ENCODE results near the gene NELL1. TPM values are rescaled to one million over a fixed set of nuclear protein-coding genes. Genes with fewer than 3 reads are reported as not detected.
"Not testable (repeated sequence)": the region's sequence is repeated elsewhere in the genome, so short reads cannot be mapped to it uniquely, and the experiment has no call there.

The NELL1 gene
- total and polyA plus RNA-seq, 7 donors, result 0.34 to 1.1 (median 0.62) TPM; not detected in 3

DNA sequence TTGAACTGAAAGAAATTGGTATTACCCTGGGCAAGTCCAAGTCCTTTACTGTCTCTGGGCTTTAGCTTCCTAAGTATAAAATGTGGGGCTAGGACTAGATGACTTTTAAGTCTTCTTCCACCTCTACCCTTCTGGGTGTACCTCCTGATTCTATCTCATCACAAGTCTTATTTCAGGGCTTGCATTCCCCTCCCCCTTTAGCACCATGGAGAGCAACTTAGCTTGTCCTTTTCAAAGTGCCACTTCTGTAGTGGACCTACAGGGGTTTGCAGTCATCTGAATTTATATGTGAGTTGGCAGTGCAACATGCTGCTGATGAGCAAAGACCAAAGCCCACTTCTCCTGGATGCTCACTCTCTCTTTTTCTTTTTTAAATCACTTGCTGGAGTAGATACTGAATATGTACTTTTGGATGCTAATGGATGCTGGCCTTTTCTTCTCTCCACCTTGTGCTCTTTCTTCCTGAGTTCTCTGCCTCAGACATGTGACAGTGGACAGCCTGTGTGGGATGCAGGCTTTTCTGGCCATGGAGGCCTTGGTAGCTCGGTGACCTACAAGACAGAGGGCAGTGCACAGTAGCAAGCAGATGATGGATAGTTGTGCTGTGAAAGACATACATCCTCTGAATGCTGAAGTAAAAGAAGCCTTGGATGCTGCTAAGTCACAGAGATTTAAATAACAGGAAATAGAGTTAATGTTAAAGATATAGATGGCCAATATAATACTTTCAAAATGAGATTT, 185.0 kb downstream of the NELL1 start:
- Histone ChIP-seq H3K27ac (no peak overlapping the region), H3K27me3 (no peaks in the 10 kb centered on the region), H3K4me3 (no peak overlapping the region), H3K36me3 (no peaks in the 10 kb centered on the region), H3K4me1 (no peaks in the 10 kb centered on the region), H3K9me3 (no peaks in the 10 kb centered on the region)
- no peak for TF ChIP-seq EP300 (IDR thresholded peaks at IDR 0.05)
- TF ChIP-seq POLR2A (IDR thresholded peaks at IDR 0.05), result no peak
- no peak for TF ChIP-seq POLR2AphosphoS5 (IDR thresholded peaks at IDR 0.05)
- TF ChIP-seq CTCF (IDR thresholded peaks at IDR 0.05), result no peak
- intact Hi-C loops (cut with DNase I), result no loop called here
- WGBS, 2 donors, result 58 to 82% methylated on average over 1 of the region's 1 CpG
- no peak for DNase-seq

- Histone ChIP-seq H3K4me3 (no peak overlapping the region), H3K36me3 (no peaks in the 10 kb centered on the region), H3K27me3 (no peaks in the 10 kb centered on the region), H3K9me3 (no peaks in the 10 kb centered on the region), H3K4me1 (no peaks in the 10 kb centered on the region), H3K27ac (no peak overlapping the region)
- DNase-seq, result no peak
- intact Hi-C loops (cut with DNase I), result no loop called here
- TF ChIP-seq POLR2A (IDR thresholded peaks at IDR 0.05) (no peak), CTCF (IDR thresholded peaks at IDR 0.05) (no peak), EP300 (IDR thresholded peaks at IDR 0.05) (no peak), POLR2AphosphoS5 (IDR thresholded peaks at IDR 0.05) (no peak)
- 74 to 80% methylated on average over 2 of the region's 2 CpGs for WGBS, 2 donors
Measured at GRCh38 chr11:20861322-20861721, 191.9 kb downstream of the NELL1 start.

- H3K36me3 ChIP-seq; DNase-seq; H3K9me3 ChIP-seq; intact Hi-C loops (cut with DNase I); H3K4me3 ChIP-seq; H3K4me1 ChIP-seq; H3K27ac ChIP-seq; H3K27me3 ChIP-seq: not testable (repeated sequence)
- WGBS, 2 donors, result 71 to 80% methylated on average over 6 of the region's 6 CpGs
Measured at GRCh38 chr11:20862263-20862662, 192.9 kb downstream of the NELL1 start.

GRCh38 chr11:20864628-20865027, 195.2 kb downstream of the NELL1 start:
- intact Hi-C loops (cut with DNase I), result no loop called here
- Histone ChIP-seq H3K4me3 (no peak overlapping the region), H3K4me1 (no peaks in the 10 kb centered on the region), H3K36me3 (no peaks in the 10 kb centered on the region), H3K9me3 (no peaks in the 10 kb centered on the region), H3K27ac (no peak overlapping the region), H3K27me3 (no peaks in the 10 kb centered on the region)
- no peak for DNase-seq
- TF ChIP-seq CTCF (IDR thresholded peaks at IDR 0.05) (no peak), POLR2AphosphoS5 (IDR thresholded peaks at IDR 0.05) (no peak), EP300 (IDR thresholded peaks at IDR 0.05) (no peak), POLR2A (IDR thresholded peaks at IDR 0.05) (no peak)

DNA sequence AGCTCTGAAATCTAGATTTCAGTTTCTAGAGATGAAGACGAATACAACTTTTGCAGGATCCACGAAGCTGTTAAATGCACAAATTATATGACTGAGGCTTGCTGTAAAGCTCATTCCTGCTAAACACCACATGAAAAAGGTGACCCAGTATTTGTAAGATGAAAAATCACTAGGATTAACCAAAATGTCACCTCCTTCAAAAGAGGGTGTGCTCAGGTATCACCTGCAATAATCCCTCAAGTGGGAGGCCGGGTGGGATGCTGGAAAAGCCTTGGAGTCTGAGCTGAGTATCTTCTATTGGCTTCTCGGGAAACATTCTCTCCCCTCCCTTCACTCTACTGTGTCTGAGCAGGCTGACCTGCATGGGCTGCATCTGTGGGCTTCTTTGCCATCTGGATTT, 195.8 kb downstream of the NELL1 start:
- TF ChIP-seq POLR2A (IDR thresholded peaks at IDR 0.05) (no peak), POLR2AphosphoS5 (IDR thresholded peaks at IDR 0.05) (no peak)
- Histone ChIP-seq H3K9me3 (no peaks in the 10 kb centered on the region), H3K4me3 (no peak overlapping the region), H3K27me3 (no peaks in the 10 kb centered on the region), H3K4me1 (no peaks in the 10 kb centered on the region), H3K27ac (no peak overlapping the region), H3K36me3 (no peaks in the 10 kb centered on the region)
- WGBS, 2 donors, result 68 to 81% methylated on average over 4 of the region's 4 CpGs
- intact Hi-C loops (cut with DNase I), result no loop called here
- DNase-seq, result no peak

DNA sequence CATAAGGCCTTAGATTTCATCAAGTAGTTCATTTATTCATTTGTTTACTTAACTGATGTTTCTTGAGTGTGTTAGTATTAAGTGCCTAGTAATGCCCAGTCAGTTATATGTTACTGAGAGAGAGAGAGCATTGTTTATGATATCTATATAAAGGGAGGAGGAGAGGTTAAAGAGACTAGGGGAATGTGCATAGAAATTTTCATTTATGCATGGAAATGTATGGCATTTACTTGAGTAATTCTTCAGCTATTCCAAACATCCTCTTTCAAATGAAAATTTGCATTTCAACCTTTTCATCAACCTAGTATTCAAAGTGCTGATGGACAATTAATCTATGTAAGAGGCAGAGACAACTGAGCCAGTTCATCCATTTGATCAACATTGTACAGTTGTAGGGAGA, 199.7 kb downstream of the NELL1 start:
- TF ChIP-seq CTCF (IDR thresholded peaks at IDR 0.05) (no peak), EP300 (IDR thresholded peaks at IDR 0.05) (no peak), POLR2A (IDR thresholded peaks at IDR 0.05) (no peak), POLR2AphosphoS5 (IDR thresholded peaks at IDR 0.05) (no peak)
- intact Hi-C loops (cut with DNase I), result no loop called here

More for the DNA sequence above, 199.7 kb downstream of the NELL1 start:
- H3K4me1 ChIP-seq, result no peaks in the 10 kb centered on the region
- no peak for DNase-seq
- H3K9me3 ChIP-seq, result no peaks in the 10 kb centered on the region
- no peak overlapping the region for H3K4me3 ChIP-seq
- no peaks in the 10 kb centered on the region for H3K36me3 ChIP-seq
- H3K27ac ChIP-seq, result no peak overlapping the region
- no peaks in the 10 kb centered on the region for H3K27me3 ChIP-seq
